H1 (cell line): ENCODE data around the gene FHIT. TPM values are rescaled to one million over a fixed set of nuclear protein-coding genes. Genes with fewer than 3 reads are reported as not detected.

Experiments
- CTCF ChIA-PET: fragments of 300-600 bp; sonication (Branson Sonifier 250); formaldehyde crosslinking; loops from one replicate; lab custom pipeline; 2021; ENCODE audit not compliant: partially characterized antibody; lab: Charles Lee
- POLR2A ChIA-PET: fragments of 300-600 bp; sonication (Branson Sonifier 250); formaldehyde crosslinking; loops from one replicate; lab custom pipeline; 2021; ENCODE audit warnings: inconsistent platforms; ENCODE audit not compliant: partially characterized antibody; lab: Charles Lee
- DNase-seq, 2 experiments: peaks; one replicate each; pipeline versions ENCODE4 v3.0.0 to v3.0.0-alpha.2; 2010 to 2022; ENCODE audit warnings: low spot score in 2 of 2, low read depth in 1 of 2, mixed read lengths in 1 of 2
- FAIRE-seq: peaks from 2 replicates; lab custom pipeline; 2011; peaks lifted over from hg19 to GRCh38; lab: Jason Lieb, UNC
- H2AFZ ChIP-seq: 2 replicates; pipeline ENCODE4 v1.8.1; 2012; ENCODE audit warnings: low read length, inconsistent platforms
- H2AK5ac ChIP-seq: 2 replicates; pipeline ENCODE4 v1.6.1; 2013; ENCODE audit warnings: low read depth, low read length
- H2BK120ac ChIP-seq: replicated peaks from 2 replicates; pipeline ENCODE3; 2013; ENCODE audit warnings: low read depth, low read length, inconsistent platforms
- H2BK12ac ChIP-seq: 2 replicates; pipeline ENCODE4 v1.6.1; 2013; ENCODE audit warnings: low read depth, low read length
- H2BK15ac ChIP-seq: 2 replicates; pipeline ENCODE4 v1.6.1; 2013; ENCODE audit warnings: low read length
- H2BK20ac ChIP-seq: 2 replicates; pipeline ENCODE4 v1.6.1; 2013; ENCODE audit warnings: low read length
- H2BK5ac ChIP-seq: 2 replicates; pipeline ENCODE4 v1.6.1; 2013; ENCODE audit warnings: low read depth, low read length
- H3K14ac ChIP-seq: 2 replicates; pipeline ENCODE4 v1.6.1; 2013; ENCODE audit warnings: inconsistent platforms; ENCODE audit not compliant: insufficient read length
- H3K18ac ChIP-seq: 2 replicates; pipeline ENCODE4 v1.6.1; 2013; ENCODE audit warnings: low read length; ENCODE audit errors: extremely low read depth
- H3K23ac ChIP-seq: 2 replicates; pipeline ENCODE4 v1.6.1; 2013; ENCODE audit warnings: inconsistent platforms; ENCODE audit not compliant: insufficient read length
- H3K23me2 ChIP-seq: 2 replicates; pipeline ENCODE4 v1.6.1; 2013; ENCODE audit warnings: low read depth, low read length
- H3K27ac ChIP-seq: 2 replicates; pipeline ENCODE4 v1.6.1; 2011; ENCODE audit warnings: low read depth, low read length, inconsistent platforms
- H3K27me3 ChIP-seq, 4 experiments: replicated peaks in 1 of 4; 1 replicate in 1 of 4; 2 replicates in 3 of 4; pipeline versions ENCODE4 v1.6.1 to v1.8.1; 2011 to 2013; ENCODE audit warnings: low read length in 3 of 4, mild to moderate bottlenecking in 3 of 4, inconsistent platforms in 2 of 4, mixed read lengths in 2 of 4, moderate library complexity in 1 of 4; ENCODE audit not compliant: control insufficient read depth in 3 of 4, insufficient read depth in 3 of 4; ENCODE audit errors: extremely low read depth in 1 of 4
- H3K36me3 ChIP-seq, 4 experiments: 2 replicates each; pipeline versions ENCODE4 v1.6.1 to v1.8.1; 2011 to 2013; ENCODE audit warnings: mild to moderate bottlenecking in 4 of 4, low read length in 3 of 4, moderate library complexity in 2 of 4, control low read depth in 1 of 4, inconsistent platforms in 1 of 4; ENCODE audit not compliant: insufficient read depth in 4 of 4, control insufficient read depth in 2 of 4
- H3K4ac ChIP-seq: replicated peaks from 2 replicates; pipeline ENCODE3; 2013; ENCODE audit warnings: low read length, low read depth, mixed read lengths, inconsistent platforms; ENCODE audit not compliant: insufficient read length
- H3K4me1 ChIP-seq, 4 experiments: replicated peaks in 1 of 4; 1 replicate in 1 of 4; 2 replicates in 3 of 4; pipeline versions ENCODE4 v1.6.1 to v1.8.1; 2011 to 2013; ENCODE audit warnings: low read length in 3 of 4, inconsistent platforms in 2 of 4, mixed read lengths in 1 of 4; ENCODE audit not compliant: insufficient read depth in 4 of 4, control insufficient read depth in 3 of 4
- H3K4me2 ChIP-seq, 2 experiments: 2 replicates each; pipeline versions ENCODE4 v1.6.1 to v1.8.1; 2011 to 2013; ENCODE audit warnings: low read depth in 2 of 2, low read length in 2 of 2, control low read depth in 1 of 2, inconsistent platforms in 1 of 2, mild to moderate bottlenecking in 1 of 2; ENCODE audit not compliant: insufficient read depth in 1 of 2
- H3K4me3 ChIP-seq, 4 experiments: fragments of 200-600, 300-600 bp in 1 of 4; sonication (generic), shearing (Covaris generic), sonication (Bioruptor Twin) in 1 of 4; 2 replicates each; pipeline versions ENCODE4 v1.5.1 to v1.8.1; 2011 to 2016; ENCODE audit warnings: low read length in 4 of 4, low read depth in 3 of 4, control low read depth in 2 of 4, inconsistent platforms in 2 of 4, mild to moderate bottlenecking in 2 of 4, mixed read lengths in 1 of 4, moderate library complexity in 1 of 4; ENCODE audit not compliant: insufficient read depth in 2 of 4; ENCODE audit errors: extremely low read depth in 1 of 4
- H3K56ac ChIP-seq: replicated peaks from 2 replicates; pipeline ENCODE3; 2013; ENCODE audit warnings: low read depth, mild to moderate bottlenecking, mixed read lengths, low read length, inconsistent platforms; ENCODE audit not compliant: insufficient read length
- H3K79me1 ChIP-seq: 2 replicates; pipeline ENCODE4 v1.6.1; 2013; ENCODE audit warnings: low read depth, low read length, control low read depth
- H3K79me2 ChIP-seq, 2 experiments: 2 replicates each; pipeline versions ENCODE4 v1.6.1 to v1.8.1; 2012 to 2013; ENCODE audit warnings: low read length in 2 of 2, mild to moderate bottlenecking in 2 of 2, inconsistent platforms in 1 of 2; ENCODE audit not compliant: insufficient read depth in 2 of 2, control insufficient read depth in 1 of 2
- H3K9ac ChIP-seq, 4 experiments: replicated peaks in 1 of 4; 1 replicate in 1 of 4; 2 replicates in 3 of 4; pipeline versions ENCODE4 v1.6.1 to v1.8.1; 2011 to 2013; ENCODE audit warnings: low read depth in 3 of 4, low read length in 3 of 4, control low read depth in 2 of 4, mild to moderate bottlenecking in 2 of 4, moderate library complexity in 2 of 4, inconsistent platforms in 1 of 4; ENCODE audit errors: extremely low read depth in 1 of 4
- H3K9me3 ChIP-seq, 2 experiments: 2 replicates each; pipeline versions ENCODE4 v1.6.1 to v1.8.1; 2012 to 2013; ENCODE audit warnings: mild to moderate bottlenecking in 2 of 2, moderate library complexity in 2 of 2, control low read depth in 1 of 2, inconsistent platforms in 1 of 2, low read depth in 1 of 2, low read length in 1 of 2, mixed read lengths in 1 of 2; ENCODE audit not compliant: insufficient read depth in 2 of 2
- H4K20me1 ChIP-seq, 2 experiments: replicated peaks in 1 of 2; 2 replicates each; pipeline versions ENCODE3 to v1.8.1; 2011 to 2013; ENCODE audit warnings: inconsistent platforms in 2 of 2, low read length in 2 of 2, mild to moderate bottlenecking in 1 of 2; ENCODE audit not compliant: insufficient read depth in 2 of 2, control insufficient read depth in 1 of 2
- H4K5ac ChIP-seq: 2 replicates; pipeline ENCODE4 v1.6.1; 2013; ENCODE audit warnings: low read length, low read depth, mixed read lengths, inconsistent platforms; ENCODE audit not compliant: insufficient read length
- H4K8ac ChIP-seq: 2 replicates; pipeline ENCODE4 v1.8.0; 2013; ENCODE audit warnings: mild to moderate bottlenecking, moderate library complexity, low read length, inconsistent platforms; ENCODE audit not compliant: insufficient read depth; ENCODE audit errors: extremely low read depth
- H4K91ac ChIP-seq: replicated peaks from 2 replicates; pipeline ENCODE3; 2013; ENCODE audit warnings: low read length, mixed read lengths, inconsistent platforms; ENCODE audit not compliant: insufficient read length
- WGBS, 2 experiments: shearing (Covaris generic) in 1 of 2; methylation state at CpG; one replicate each; pipeline versions ENCODE4 v1.1.6 to v1.1.7; 2013 to 2015; ENCODE audit warnings: low lambda C conversion rate in 2 of 2, mixed read lengths in 2 of 2, inconsistent platforms in 1 of 2, low coverage in 1 of 2, missing lambda C conversion rate in 1 of 2; ENCODE audit not compliant: insufficient replicate concordance in 2 of 2, insufficient coverage in 1 of 2, insufficient read length in 1 of 2; ENCODE audit errors: extremely low coverage in 1 of 2, missing lambda C conversion rate in 1 of 2; 5-methylcytosine and 5-hydroxymethylcytosine counted together
- polyA plus RNA-seq, 7 experiments: library from polyadenylated mRNA; depleted of rRNA in 3 of 7; stranded (reverse) in 5 of 7; unstranded in 2 of 7; fragments of >200 nt in 5 of 7; fragments of 200-250 nt in 2 of 7; gene quantifications; 1 replicate in 5 of 7; 2 replicates in 1 of 7; 4 replicates in 1 of 7; pipeline versions ENCODE4 v1.2.1 to v1.2.3, GENCODE V29; 2011 to 2013; ENCODE audit warnings: missing spikeins in 2 of 7, mixed read lengths in 2 of 7
- total RNA-seq: library from RNA; stranded (reverse); fragmentation: NEBNext Ultra II Directional; extraction: Animal tissue kit (Norgen Biotek cat#: 25700); gene quantifications from 2 replicates; pipeline ENCODE4 v1.2.1, GENCODE V29; 2021

FHIT gene
- total and polyA plus RNA-seq, 2 of the 8 experiments (the other 6 are each of a cell fraction or from before 2014, with no cell fraction given): 1.2 to 3.2 TPM

GRCh38 chr3:60133269-60134162 is 1117.7 kb downstream of the FHIT start:
- Histone ChIP-seq H2BK120ac (no peak overlapping the region), H4K20me1 (no peaks in the 10 kb centered on the region), H3K23ac (no peak overlapping the region), H3K79me2 (no peaks in the 10 kb centered on the region), H3K56ac (no peak overlapping the region), H3K4me3 (no peak overlapping the region), H2BK20ac (no peak overlapping the region), H3K9me3 (no peaks in the 10 kb centered on the region), H3K4me2 (no peak overlapping the region), H3K9ac (no peak overlapping the region), H4K8ac (no peak overlapping the region), H3K27ac (no peak overlapping the region), H2BK5ac (no peak overlapping the region), H3K4ac (no peak overlapping the region), H4K91ac (no peak overlapping the region), H2AFZ (no peak overlapping the region), H4K5ac (no peak overlapping the region), H3K36me3 (no peaks in the 10 kb centered on the region), H3K4me1 (peaks cover 0 to 3% (median 0%) of the 10 kb centered on the region in 4 experiments; a peak in 2 of 7 replicates), H2BK12ac (no peak overlapping the region), H3K18ac (no peak overlapping the region), H3K27me3 (no peaks in the 10 kb centered on the region; a peak in 1 of 7 replicates), H3K23me2 (no peaks in the 10 kb centered on the region; the same call in 1 of the 2 replicates), H3K79me1 (no peaks in the 10 kb centered on the region), H2AK5ac (no peak overlapping the region), H3K14ac (no peak overlapping the region), H2BK15ac (no peak overlapping the region)
- DNase-seq (no peak), FAIRE-seq (no peak)
- 96% methylated on average over 2 of the region's 2 CpGs; no CpG with 5 or more reads in 1 of the 2 experiments for WGBS, 2 experiments
- CTCF ChIA-PET: interaction anchor here (0.7 to 1.8 kb wide), 2 partner anchors 9 to 506 kb away, joined by 3 to 5 read pairs; no protein-coding TSS in a partner anchor
- POLR2A ChIA-PET: no interaction called here
